ENCODE data around the gene FBXL7.

Gene FBXL7

GRCh38 chr5:15620501-15620900 lies 120.5 kb downstream of the FBXL7 start:
- FAIRE-seq: no peak

- no peak for FAIRE-seq
Measured at GRCh38 chr5:15621094-15621493, 121.1 kb downstream of the FBXL7 start.

GRCh38 chr5:15623794-15624193 lies 123.8 kb downstream of the FBXL7 start:
- FAIRE-seq: no peak

GRCh38 chr5:15627109-15627508 lies 127.1 kb downstream of the FBXL7 start:
- no peak for FAIRE-seq

GRCh38 chr5:15627647-15628046 lies 127.7 kb downstream of the FBXL7 start:
- no peak for FAIRE-seq

GRCh38 chr5:15630441-15630840 lies 130.5 kb downstream of the FBXL7 start:
- no peak for FAIRE-seq

GRCh38 chr5:15634591-15635288 lies 134.8 kb downstream of the FBXL7 start:
- no peak for FAIRE-seq

GRCh38 chr5:15635289-15635616 lies 135.3 kb downstream of the FBXL7 start:
- FAIRE-seq: no peak

- FAIRE-seq: no peak
Measured at GRCh38 chr5:15637345-15637744, 137.4 kb downstream of the FBXL7 start.

- FAIRE-seq: no peak
Measured at GRCh38 chr5:15637886-15638285, 137.9 kb downstream of the FBXL7 start.

GRCh38 chr5:15638296-15638695 lies 138.3 kb downstream of the FBXL7 start:
- no peak for FAIRE-seq

- FAIRE-seq: no peak
Measured at GRCh38 chr5:15639288-15639687, 139.3 kb downstream of the FBXL7 start.

GRCh38 chr5:15640116-15640515 lies 140.1 kb downstream of the FBXL7 start:
- FAIRE-seq: no peak

GRCh38 chr5:15643731-15644130 lies 143.8 kb downstream of the FBXL7 start:
- no peak for FAIRE-seq

- FAIRE-seq: no peak
Measured at GRCh38 chr5:15645381-15646160, 145.6 kb downstream of the FBXL7 start.

- no peak for FAIRE-seq
Measured at GRCh38 chr5:15646371-15646770, 146.4 kb downstream of the FBXL7 start.

- no peak for FAIRE-seq
Measured at GRCh38 chr5:15647251-15647650, 147.3 kb downstream of the FBXL7 start.

- no peak for FAIRE-seq
Measured at GRCh38 chr5:15650266-15650665, 150.3 kb downstream of the FBXL7 start.

GRCh38 chr5:15654779-15655178 lies 154.8 kb downstream of the FBXL7 start:
- FAIRE-seq: no peak

- no peak for FAIRE-seq
Measured at GRCh38 chr5:15655683-15656082, 155.7 kb downstream of the FBXL7 start.

- FAIRE-seq: no peak
Measured at GRCh38 chr5:15664961-15665360, 165.0 kb downstream of the FBXL7 start.

- no peak for FAIRE-seq
Measured at GRCh38 chr5:15669826-15670225, 169.8 kb downstream of the FBXL7 start.

GRCh38 chr5:15674716-15675115 lies 174.7 kb downstream of the FBXL7 start:
- FAIRE-seq: no peak

- no peak for FAIRE-seq
Measured at GRCh38 chr5:15676591-15676990, 176.6 kb downstream of the FBXL7 start.

- no peak for FAIRE-seq
Measured at GRCh38 chr5:15679161-15679560, 179.2 kb downstream of the FBXL7 start.

All from A204.1 (cell line).